SU-DHL-6 (cell line): ENCODE data around the gene MREG.

ENCODE experiments used
- H2AFZ ChIP-seq: fragments of 200-600 bp; sonication (generic); 2 replicates; pipeline ENCODE4 v1.6.1; 2014; ENCODE audit warnings: low read depth, mild to moderate bottlenecking, moderate library complexity, mixed read lengths, antibody characterized with exemption, low read length; ENCODE audit not compliant: severe bottlenecking
- H3F3A ChIP-seq: fragments of 200-600 bp; shearing (Covaris generic); 2 replicates; pipeline ENCODE4 v1.6.0; 2016; ENCODE audit warnings: antibody characterized with exemption, mild to moderate bottlenecking; ENCODE audit not compliant: insufficient read depth
- H3K27ac ChIP-seq: fragments of 200-600 bp; sonication (generic); 2 replicates; pipeline ENCODE4 v1.5.1; 2016; ENCODE audit warnings: low read depth, mild to moderate bottlenecking, low read length, moderate library complexity, mixed read lengths
- H3K27me3 ChIP-seq: fragments of 200-600 bp; sonication (generic), shearing (Covaris generic); 2 replicates; pipeline ENCODE4 v1.6.0; 2014; ENCODE audit warnings: mild to moderate bottlenecking, low read length
- H3K36me3 ChIP-seq: fragments of 200-600 bp; sonication (generic); 2 replicates; pipeline ENCODE4 v1.6.1; 2014; ENCODE audit warnings: mild to moderate bottlenecking, low read length, mixed read lengths
- H3K4me2 ChIP-seq: fragments of 300-600, 200-600 bp; shearing (Covaris generic), sonication (generic); 2 replicates; pipeline ENCODE4 v1.6.0; 2014; ENCODE audit warnings: low read length, low read depth, mild to moderate bottlenecking; ENCODE audit not compliant: poor library complexity, severe bottlenecking
- H3K4me3 ChIP-seq: fragments of 200-600 bp; sonication (generic); 2 replicates; pipeline ENCODE4 v1.5.1; 2014; ENCODE audit warnings: antibody characterized with exemption, low read length, mild to moderate bottlenecking, mixed read lengths; ENCODE audit not compliant: insufficient read depth, poor library complexity, severe bottlenecking
- H3K79me2 ChIP-seq: fragments of 200-600 bp; sonication (generic); 2 replicates; pipeline ENCODE4 v1.6.1; 2014; ENCODE audit warnings: mild to moderate bottlenecking, low read length, moderate library complexity; ENCODE audit not compliant: insufficient read depth
- H3K9ac ChIP-seq: fragments of 200-600 bp; sonication (generic); 2 replicates; pipeline ENCODE4 v1.7.0; 2014; ENCODE audit warnings: mild to moderate bottlenecking, low read length
- H3K9me2 ChIP-seq: fragments of 200-600 bp; sonication (generic); replicated peaks from 2 replicates; pipeline ENCODE4 v1.6.1; 2014; ENCODE audit warnings: low read length; ENCODE audit not compliant: insufficient read depth
- H3K9me3 ChIP-seq: fragments of 200-600 bp; sonication (generic); 2 replicates; pipeline ENCODE4 v1.6.1; 2014; ENCODE audit warnings: low read length, mixed read lengths; ENCODE audit not compliant: insufficient read depth
- H4K20me1 ChIP-seq: fragments of 200-600 bp; sonication (generic); 2 replicates; pipeline ENCODE4 v1.6.1; 2014; ENCODE audit warnings: low read depth, mild to moderate bottlenecking, antibody characterized with exemption, low read length, moderate library complexity, mixed read lengths
- CTCF ChIP-seq: fragments of 200-600 bp; sonication (generic); IDR thresholded peaks from one replicate; pipeline ENCODE4 v1.5.1; 2017; ENCODE audit warnings: antibody characterized with exemption, mild to moderate bottlenecking, low read length, moderate library complexity; ENCODE audit not compliant: insufficient read depth, poor library complexity, severe bottlenecking
- EZH2phosphoT487 ChIP-seq: fragments of 200-600 bp; sonication (generic), shearing (Covaris generic); conservative IDR thresholded peaks from 2 replicates; pipeline ENCODE4 v1.6.1; 2018; ENCODE audit warnings: mild to moderate bottlenecking, antibody characterized with exemption, low read length, moderate library complexity, mixed read lengths

Gene MREG

GRCh38 chr2:216056739-216057138 is 43.4 kb upstream of the MREG start:
- Histone ChIP-seq H3K4me2 (no peak overlapping the region), H3K36me3 (no peaks in the 10 kb centered on the region), H3K9me3 (no peaks in the 10 kb centered on the region), H3K9me2 (no peaks in the 10 kb centered on the region), H3K79me2 (no peaks in the 10 kb centered on the region), H3K9ac (no peak overlapping the region), H3K4me3 (no peak overlapping the region), H3K27ac (no peak overlapping the region), H4K20me1 (no peaks in the 10 kb centered on the region), H2AFZ (no peak overlapping the region), H3K27me3 (no peaks in the 10 kb centered on the region), H3F3A (no peaks in the 10 kb centered on the region)
- no peak for TF ChIP-seq EZH2phosphoT487
- TF ChIP-seq CTCF: no peak

- no peaks in the 10 kb centered on the region for H3K79me2 ChIP-seq
- H3K4me3 ChIP-seq: no peak overlapping the region
- no peaks in the 10 kb centered on the region for H3F3A ChIP-seq
- no peaks in the 10 kb centered on the region for H3K36me3 ChIP-seq
- H3K9me3 ChIP-seq: no peaks in the 10 kb centered on the region
- H3K9ac ChIP-seq: no peak overlapping the region
- H2AFZ ChIP-seq: no peak overlapping the region
- TF ChIP-seq EZH2phosphoT487: no peak
- no peak for TF ChIP-seq CTCF
- no peaks in the 10 kb centered on the region for H3K27me3 ChIP-seq
- H3K9me2 ChIP-seq: no peaks in the 10 kb centered on the region
- no peak overlapping the region for H3K4me2 ChIP-seq
- H4K20me1 ChIP-seq: no peaks in the 10 kb centered on the region
- no peak overlapping the region for H3K27ac ChIP-seq
Observed at GRCh38 chr2:216055680-216056079, 42.3 kb upstream of the MREG start.

- TF ChIP-seq EZH2phosphoT487: no peak
- no peak for TF ChIP-seq CTCF
- Histone ChIP-seq H3K27me3 (no peaks in the 10 kb centered on the region), H3K36me3 (no peaks in the 10 kb centered on the region), H4K20me1 (no peaks in the 10 kb centered on the region), H3F3A (no peaks in the 10 kb centered on the region), H3K9me3 (no peaks in the 10 kb centered on the region), H3K4me2 (no peak overlapping the region), H3K9ac (no peak overlapping the region), H3K9me2 (no peaks in the 10 kb centered on the region), H3K4me3 (no peak overlapping the region), H3K79me2 (no peaks in the 10 kb centered on the region), H2AFZ (no peak overlapping the region), H3K27ac (no peak overlapping the region)
Observed at GRCh38 chr2:216052420-216052819, 39.1 kb upstream of the MREG start.
